HepG2 (cell line): ENCODE results near the gene C11orf68. TPM values are rescaled to one million over a fixed set of nuclear protein-coding genes. Genes with fewer than 3 reads are reported as not detected.
A peak's percentile ranks its signal among the peaks of the same experiment; 100 is the strongest.

Experiments used
- AGO2 ChIP-seq: fragments of 200-400 bp; formaldehyde crosslinking; optimal IDR thresholded peaks from 2 replicates; pipeline ENCODE3; 2017; ENCODE audit warnings: mild to moderate bottlenecking, low read depth, low read length, moderate library complexity
- DMAP1 ChIP-seq: IDR thresholded peaks from 2 replicates; pipeline ENCODE4 v1.6.1; 2016
- HINFP ChIP-seq: sonication (generic); formaldehyde crosslinking; IDR thresholded peaks from 2 replicates; pipeline ENCODE4 v1.4.0; 2020; ENCODE audit warnings: low read depth, mild to moderate bottlenecking, missing genetic modification reagents
- KMT2A ChIP-seq: sonication (generic); formaldehyde crosslinking; IDR thresholded peaks from 2 replicates; pipeline ENCODE4 v1.4.0; 2020; ENCODE audit warnings: missing genetic modification reagents
- MATR3 ChIP-seq: sonication (generic); formaldehyde crosslinking; IDR thresholded peaks from 2 replicates; pipeline ENCODE4 v1.4.0; 2020; ENCODE audit warnings: missing genetic modification reagents
- MEIS2 ChIP-seq: sonication (generic); formaldehyde crosslinking; IDR thresholded peaks from 2 replicates; pipeline ENCODE4 v1.9.0; 2021; ENCODE audit warnings: mild to moderate bottlenecking, missing genetic modification reagents
- MIER2 ChIP-seq: IDR thresholded peaks from 2 replicates; pipeline ENCODE4 v1.6.1; 2016; ENCODE audit warnings: missing biosample characterization, missing genetic modification reagents
- MXD4 ChIP-seq: IDR thresholded peaks from 2 replicates; pipeline ENCODE4 v1.6.1; 2016; ENCODE audit warnings: mild to moderate bottlenecking, missing biosample characterization, missing genetic modification reagents
- MYPOP ChIP-seq: sonication (generic); formaldehyde crosslinking; IDR thresholded peaks from 2 replicates; pipeline ENCODE4 v1.8.1; 2023; ENCODE audit warnings: mild to moderate bottlenecking, moderate library complexity, missing genetic modification reagents
- NRL ChIP-seq: sonication (generic); formaldehyde crosslinking; IDR thresholded peaks from 2 replicates; pipeline ENCODE4 v1.5.0; 2020; ENCODE audit warnings: missing genetic modification reagents, mild to moderate bottlenecking, moderate library complexity, borderline replicate concordance
- RXRB ChIP-seq: IDR thresholded peaks from 2 replicates; pipeline ENCODE4 v1.6.1; 2016; ENCODE audit warnings: borderline replicate concordance, missing genetic modification reagents, missing compliant biosample characterization
- SIN3B ChIP-seq: fragments of 150-350 bp; IDR thresholded peaks from 2 replicates; pipeline ENCODE4 v1.6.1; 2014; ENCODE audit warnings: low read length
- SP1 ChIP-seq, 2 experiments: fragments of 450-650 bp in 1 of 2; sonication (generic) in 1 of 2; formaldehyde crosslinking in 1 of 2; IDR thresholded peaks; 2 replicates each; pipeline versions ENCODE4 v1.4.0 to v1.6.1; 2016 to 2020; ENCODE audit warnings: missing genetic modification reagents in 1 of 2
- SP2 ChIP-seq: sonication (generic); formaldehyde crosslinking; IDR thresholded peaks from 2 replicates; pipeline ENCODE4 v1.5.1; 2020; ENCODE audit warnings: mild to moderate bottlenecking, missing genetic modification reagents
- SRSF4 ChIP-seq: fragments of 200-400 bp; formaldehyde crosslinking; IDR thresholded peaks from one replicate; pipeline ENCODE4 v1.6.1; 2018; ENCODE audit warnings: mild to moderate bottlenecking, low read depth, low read length, moderate library complexity; ENCODE audit not compliant: poor library complexity, severe bottlenecking
- TP53 ChIP-seq: sonication (generic); formaldehyde crosslinking; conservative IDR thresholded peaks from 2 replicates; pipeline ENCODE4 v1.4.0; 2020; ENCODE audit warnings: missing genetic modification reagents
- ZBTB49 ChIP-seq: sonication (generic); formaldehyde crosslinking; IDR thresholded peaks from 2 replicates; pipeline ENCODE4 v1.4.0; 2020; ENCODE audit warnings: missing genetic modification reagents, borderline replicate concordance
- ZFP1 ChIP-seq: IDR thresholded peaks from 2 replicates; pipeline ENCODE4 v1.6.1; 2016
- ZNF180 ChIP-seq: sonication (generic); formaldehyde crosslinking; IDR thresholded peaks from 2 replicates; pipeline ENCODE4 v1.4.0; 2020; ENCODE audit warnings: low read depth, missing genetic modification reagents, borderline replicate concordance
- ZNF776 ChIP-seq: sonication (generic); formaldehyde crosslinking; IDR thresholded peaks from 2 replicates; pipeline ENCODE4 v1.4.0; 2020; ENCODE audit warnings: mild to moderate bottlenecking, missing genetic modification reagents
- ZNF83 ChIP-seq: sonication (generic); formaldehyde crosslinking; IDR thresholded peaks from 2 replicates; pipeline ENCODE4 v1.4.0; 2020; ENCODE audit warnings: missing genetic modification reagents, mild to moderate bottlenecking, borderline replicate concordance
- polyA plus RNA-seq, 8 experiments: library from polyadenylated mRNA; depleted of rRNA in 3 of 8; stranded (reverse) in 7 of 8; unstranded in 1 of 8; fragments of >200 nt; fragmentation: Illumina TruSeq in 4 of 8; extraction: Trizol in 4 of 8; gene quantifications; 2 replicates each; pipeline versions ENCODE4 v1.2.1 to v1.2.3, GENCODE V29; 2011 to 2016; ENCODE audit warnings: low read depth in 4 of 8, missing spikeins in 1 of 8, mixed read lengths in 1 of 8; ENCODE audit not compliant: insufficient read depth in 1 of 8
- total RNA-seq, 5 experiments: library from RNA; depleted of rRNA; stranded (reverse); fragments of >200 nt; fragmentation: Illumina TruSeq; extraction: Trizol; gene quantifications; 2 replicates each; pipeline ENCODE4 v1.2.3, GENCODE V29; 2016; ENCODE audit warnings: low read depth in 1 of 5
- TF ChIP-seq, protein P1 (sequence below): sonication (generic); formaldehyde crosslinking; IDR thresholded peaks from 2 replicates; pipeline ENCODE4 v1.9.0; 2021; ENCODE audit warnings: missing genetic modification reagents, borderline replicate concordance
- TF ChIP-seq, protein P2 (sequence below): sonication (generic); formaldehyde crosslinking; IDR thresholded peaks from 2 replicates; pipeline ENCODE4 v1.4.0; 2020; ENCODE audit warnings: missing genetic modification reagents; ENCODE audit errors: not compliant biosample characterization

Gene C11orf68
- total and polyA plus RNA-seq, 2 of the 13 experiments (the other 11 are each of a cell fraction or from before 2014, with no cell fraction given): 8.4 to 28.3 TPM

DNA sequence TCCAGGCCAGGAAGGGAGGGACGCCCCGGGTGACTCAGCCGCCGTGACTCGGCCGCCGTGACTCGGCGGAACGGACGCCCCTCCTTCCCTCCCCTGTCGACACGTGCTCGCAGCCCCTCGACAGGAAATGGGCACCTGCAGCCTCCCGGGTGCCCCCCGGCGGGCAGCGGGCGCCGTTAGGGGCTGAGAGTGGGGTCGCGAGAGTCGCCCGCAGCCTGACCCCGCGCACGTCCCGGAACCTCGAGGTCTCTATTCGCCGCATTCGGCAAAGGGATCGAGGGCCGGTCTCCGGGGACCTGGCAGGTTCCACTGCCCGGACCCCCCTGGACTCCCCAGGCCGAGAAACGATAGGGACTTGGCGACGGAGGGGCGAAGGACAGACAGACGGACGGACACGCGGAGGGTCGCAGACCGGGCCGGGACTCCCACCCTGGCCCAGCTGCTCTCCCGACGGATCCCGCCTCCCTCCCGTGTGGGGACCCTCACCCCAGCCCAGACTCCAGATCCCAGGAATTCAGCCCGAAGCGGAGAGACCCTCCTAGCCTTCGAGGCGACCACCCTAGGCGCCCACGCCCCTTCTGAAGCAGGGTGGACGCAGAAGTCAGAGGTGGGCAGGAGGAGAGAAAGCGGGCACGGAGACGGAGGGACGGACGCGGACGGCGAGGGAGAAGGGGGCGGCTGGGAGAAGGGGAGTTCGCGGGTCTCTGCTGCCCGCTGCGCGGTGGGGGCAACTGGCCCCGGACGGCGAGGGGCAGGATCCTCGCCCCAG lies 19.3 kb downstream of the C11orf68 start (continued):
- TF ChIP-seq MEIS2 (CRISPR knock-in tag) (no peak), SP2 (CRISPR knock-in tag) (no peak), HINFP (CRISPR knock-in tag) (no peak), AGO2 (peak; percentile 81), MATR3 (no peak), MIER2 (no peak), SIN3B (no peak), SP1 (IDR thresholded peaks at IDR 0.05) (no peak), SP1 (CRISPR knock-in tag; IDR thresholded peaks at IDR 0.05) (0 out of 2 replicates have a peak, but pooled peaks have one; percentile 23), MYPOP (CRISPR knock-in tag) (peak; percentile 51; the same call in 1 of the 2 replicates), TP53 (CRISPR knock-in tag) (no peak; the same call in 1 of the 2 replicates), ZNF83 (CRISPR knock-in tag) (no peak), ZNF180 (CRISPR knock-in tag) (no peak), KMT2A (CRISPR knock-in tag) (no peak; the same call in 1 of the 2 replicates), ZFP1 (no peak), ZBTB49 (CRISPR knock-in tag) (no peak), MXD4 (CRISPR knock-in tag) (peak; percentile 83), NRL (CRISPR knock-in tag) (peak; percentile 75; the same call in 1 of the 2 replicates), ZNF776 (peak; percentile 88; the same call in 1 of the 2 replicates), SRSF4 (no peak), DMAP1 (CRISPR knock-in tag) (peak; percentile 90), RXRB (CRISPR knock-in tag) (peak; percentile 42; the same call in 1 of the 2 replicates)
- TF ChIP-seq, protein P1, sequence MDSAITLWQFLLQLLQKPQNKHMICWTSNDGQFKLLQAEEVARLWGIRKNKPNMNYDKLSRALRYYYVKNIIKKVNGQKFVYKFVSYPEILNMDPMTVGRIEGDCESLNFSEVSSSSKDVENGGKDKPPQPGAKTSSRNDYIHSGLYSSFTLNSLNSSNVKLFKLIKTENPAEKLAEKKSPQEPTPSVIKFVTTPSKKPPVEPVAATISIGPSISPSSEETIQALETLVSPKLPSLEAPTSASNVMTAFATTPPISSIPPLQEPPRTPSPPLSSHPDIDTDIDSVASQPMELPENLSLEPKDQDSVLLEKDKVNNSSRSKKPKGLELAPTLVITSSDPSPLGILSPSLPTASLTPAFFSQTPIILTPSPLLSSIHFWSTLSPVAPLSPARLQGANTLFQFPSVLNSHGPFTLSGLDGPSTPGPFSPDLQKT (CRISPR knock-in tag): no peak
- TF ChIP-seq, protein P2, sequence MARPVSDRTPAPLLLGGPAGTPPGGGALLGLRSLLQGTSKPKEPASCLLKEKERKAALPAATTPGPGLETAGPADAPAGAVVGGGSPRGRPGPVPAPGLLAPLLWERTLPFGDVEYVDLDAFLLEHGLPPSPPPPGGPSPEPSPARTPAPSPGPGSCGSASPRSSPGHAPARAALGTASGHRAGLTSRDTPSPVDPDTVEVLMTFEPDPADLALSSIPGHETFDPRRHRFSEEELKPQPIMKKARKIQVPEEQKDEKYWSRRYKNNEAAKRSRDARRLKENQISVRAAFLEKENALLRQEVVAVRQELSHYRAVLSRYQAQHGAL (CRISPR knock-in tag): no peak
